Uterus (tissue), 4 donors: ENCODE measurements around the gene ZNF639. TPM values are rescaled to one million over a fixed set of nuclear protein-coding genes. Genes with fewer than 3 reads are reported as not detected.

Experiments used
- DNase-seq, 2 donors: peaks; one replicate each; pipeline ENCODE4 v3.0.0-alpha.2; 2019 to 2020
- H3K27ac ChIP-seq, 2 donors: fragments of 200-600 bp; sonication (generic); 1 replicate in 1 of 2; 2 replicates in 1 of 2; pipeline ENCODE4 v1.5.1; 2016 to 2018
- H3K27me3 ChIP-seq, 2 donors: fragments of 200-600 bp; sonication (generic); one replicate each; pipeline ENCODE4 v1.5.1; 2018 to 2019; ENCODE audit warnings: control low read depth in 1 of 2
- H3K36me3 ChIP-seq, 2 donors: fragments of 200-600 bp; sonication (generic); one replicate each; pipeline ENCODE4 v1.5.1; 2019; ENCODE audit warnings: control low read depth in 1 of 2
- H3K4me1 ChIP-seq, 2 donors: fragments of 200-600 bp; sonication (generic); one replicate each; pipeline ENCODE4 v1.5.1; 2018 to 2019; ENCODE audit warnings: control low read depth in 1 of 2
- H3K4me3 ChIP-seq, 2 donors: fragments of 200-600 bp; sonication (generic); 1 replicate in 1 of 2; 2 replicates in 1 of 2; pipeline ENCODE4 v1.5.1; 2018 to 2019; ENCODE audit warnings: mild to moderate bottlenecking in 1 of 2
- H3K9me3 ChIP-seq, 2 donors: fragments of 200-600 bp; sonication (generic); one replicate each; pipeline ENCODE4 v1.5.1; 2019; ENCODE audit warnings: control low read depth in 1 of 2
- CTCF ChIP-seq, 4 experiments: fragments of 200-600 bp in 2 of 4; fragments of 450-650 bp in 2 of 4; sonication (generic) in 2 of 4; IDR thresholded peaks; one replicate each; pipeline ENCODE4 v1.5.1; 2016 to 2019; ENCODE audit warnings: antibody characterized with exemption in 4 of 4, mild to moderate bottlenecking in 2 of 4, moderate library complexity in 1 of 4
- POLR2A ChIP-seq, 2 donors: fragments of 450-650 bp; IDR thresholded peaks; one replicate each; pipeline ENCODE4 v1.6.1; 2016; ENCODE audit warnings: antibody characterized with exemption in 2 of 2, mild to moderate bottlenecking in 1 of 2, moderate library complexity in 1 of 2
- intact Hi-C: fragments of 100-400 bp; cut with DNase I; formaldehyde crosslinking; loops from one replicate; pipeline ENCODE4 v1.15.1; 2023; ENCODE audit warnings: low total_unique reads
- total RNA-seq, 4 donors: library from RNA; depleted of rRNA in 3 of 4; stranded (reverse); fragments of >200 nt in 3 of 4; gene quantifications; one replicate each; pipeline versions ENCODE4 v1.1.0 to v1.2.4, GENCODE V29; 2014 to 2023
- donor health status: DM: yes; HTN: yes; CAD: no.

The ZNF639 gene
- total RNA-seq, 4 donors from 2014 or later: 53.0 to 92.6 (median 65.6) TPM

DNA sequence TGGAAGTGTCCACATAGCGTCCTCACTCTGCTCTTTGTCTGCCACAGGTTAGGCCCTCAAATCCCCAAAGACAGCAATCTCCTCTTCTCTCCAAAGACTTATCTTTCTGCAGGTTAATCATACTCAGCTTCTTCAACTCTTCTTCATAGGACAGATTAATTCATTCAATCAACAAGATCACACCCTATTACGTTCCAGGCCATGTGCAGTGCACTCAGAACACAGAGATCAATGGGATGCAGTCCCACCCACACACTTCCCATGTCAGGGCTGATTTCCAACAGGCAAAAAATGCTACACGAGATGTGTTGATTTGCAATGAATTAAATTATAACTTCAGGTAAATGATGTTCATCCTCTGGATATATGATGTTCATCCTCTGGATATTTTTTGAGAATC is 33.5 kb upstream of the ZNF639 start:
- H3K27ac ChIP-seq: no peak overlapping the region
- TF ChIP-seq CTCF (IDR thresholded peaks at IDR 0.05): no peak
- no peak for TF ChIP-seq POLR2A (IDR thresholded peaks at IDR 0.05)
- no peak overlapping the region for H3K4me3 ChIP-seq
- H3K9me3 ChIP-seq: no peaks in the 10 kb centered on the region
- DNase-seq: no peak
- no peaks in the 10 kb centered on the region for H3K4me1 ChIP-seq
- H3K27me3 ChIP-seq: no peaks in the 10 kb centered on the region
- intact Hi-C loops: no loop called here
- no peaks in the 10 kb centered on the region for H3K36me3 ChIP-seq

GRCh38 chr3:179292450-179292849 is 30.4 kb upstream of the ZNF639 start:
- Histone ChIP-seq H3K36me3 (no peaks in the 10 kb centered on the region), H3K27me3 (no peaks in the 10 kb centered on the region), H3K27ac (no peak overlapping the region), H3K9me3 (no peaks in the 10 kb centered on the region), H3K4me3 (no peak overlapping the region), H3K4me1 (no peaks in the 10 kb centered on the region)
- DNase-seq: no peak
- TF ChIP-seq POLR2A (IDR thresholded peaks at IDR 0.05) (no peak), CTCF (IDR thresholded peaks at IDR 0.05) (no peak)
- intact Hi-C loops: no loop called here

DNA sequence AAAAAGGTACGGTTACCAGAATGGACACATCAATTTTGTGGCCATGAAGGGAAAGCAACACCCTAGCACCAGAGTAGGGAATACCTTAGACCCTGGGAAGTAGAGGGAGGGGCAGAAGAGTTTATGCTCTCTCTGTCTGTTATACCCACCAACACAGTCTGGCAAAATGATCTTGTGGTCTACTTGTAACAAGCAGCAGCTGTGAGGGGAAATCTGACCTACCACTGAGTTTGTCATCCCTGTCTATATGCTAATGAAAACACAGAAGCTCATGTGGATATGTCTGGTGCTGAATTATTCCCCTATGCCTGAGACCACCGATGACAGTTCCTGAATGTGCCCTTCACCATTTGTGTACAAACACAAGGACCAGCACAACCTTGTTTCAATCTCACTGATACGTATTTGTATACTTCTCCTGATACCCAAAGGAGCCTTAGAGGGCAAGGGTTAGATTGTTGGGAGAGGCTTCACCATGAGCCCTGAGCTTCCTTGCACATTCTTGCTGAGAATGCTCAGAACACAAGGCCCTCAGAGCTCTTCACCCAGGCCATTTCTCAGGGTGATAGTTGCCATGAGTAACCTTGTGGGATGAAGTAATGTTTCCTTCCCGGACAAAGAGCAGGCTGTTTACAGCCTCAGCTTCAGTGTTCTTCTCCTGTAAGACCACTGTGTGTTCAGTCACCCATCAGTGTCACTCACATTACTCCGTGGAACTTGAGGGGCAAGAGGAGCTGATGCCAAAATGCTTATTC is 24.7 kb upstream of the ZNF639 start:
- H3K27ac ChIP-seq: no peak overlapping the region
- no peak overlapping the region for H3K4me3 ChIP-seq
- H3K27me3 ChIP-seq: no peaks in the 10 kb centered on the region
- no peaks in the 10 kb centered on the region for H3K4me1 ChIP-seq
- TF ChIP-seq CTCF (IDR thresholded peaks at IDR 0.05): no peak
- no peak for TF ChIP-seq POLR2A (IDR thresholded peaks at IDR 0.05)
- H3K36me3 ChIP-seq: no peaks in the 10 kb centered on the region
- no peak for DNase-seq
- H3K9me3 ChIP-seq: no peaks in the 10 kb centered on the region
- intact Hi-C loops: no loop called here

DNA sequence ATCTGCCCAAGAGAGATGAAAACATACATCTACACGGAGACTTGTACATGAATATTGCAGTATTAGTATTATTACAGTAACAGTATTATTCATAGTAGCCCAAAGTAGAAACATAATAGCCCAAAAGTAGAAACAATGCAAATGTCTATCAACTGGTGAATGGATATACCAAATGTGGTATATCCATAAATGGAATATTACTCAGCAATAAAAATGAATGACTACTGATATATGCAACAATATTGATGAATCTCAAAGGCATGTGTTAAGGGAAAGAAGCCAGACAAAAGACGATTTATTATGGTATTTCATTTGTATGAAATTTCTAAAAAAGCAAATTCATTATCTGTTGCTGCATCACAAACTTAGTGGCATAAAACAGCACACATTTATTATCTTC is 23.5 kb upstream of the ZNF639 start:
- Histone ChIP-seq H3K36me3 (no peaks in the 10 kb centered on the region), H3K27me3 (no peaks in the 10 kb centered on the region), H3K27ac (no peak overlapping the region), H3K4me3 (no peak overlapping the region), H3K9me3 (no peaks in the 10 kb centered on the region), H3K4me1 (no peaks in the 10 kb centered on the region)
- intact Hi-C loops: no loop called here
- DNase-seq: no peak
- TF ChIP-seq POLR2A (IDR thresholded peaks at IDR 0.05) (no peak), CTCF (IDR thresholded peaks at IDR 0.05) (no peak)

DNA sequence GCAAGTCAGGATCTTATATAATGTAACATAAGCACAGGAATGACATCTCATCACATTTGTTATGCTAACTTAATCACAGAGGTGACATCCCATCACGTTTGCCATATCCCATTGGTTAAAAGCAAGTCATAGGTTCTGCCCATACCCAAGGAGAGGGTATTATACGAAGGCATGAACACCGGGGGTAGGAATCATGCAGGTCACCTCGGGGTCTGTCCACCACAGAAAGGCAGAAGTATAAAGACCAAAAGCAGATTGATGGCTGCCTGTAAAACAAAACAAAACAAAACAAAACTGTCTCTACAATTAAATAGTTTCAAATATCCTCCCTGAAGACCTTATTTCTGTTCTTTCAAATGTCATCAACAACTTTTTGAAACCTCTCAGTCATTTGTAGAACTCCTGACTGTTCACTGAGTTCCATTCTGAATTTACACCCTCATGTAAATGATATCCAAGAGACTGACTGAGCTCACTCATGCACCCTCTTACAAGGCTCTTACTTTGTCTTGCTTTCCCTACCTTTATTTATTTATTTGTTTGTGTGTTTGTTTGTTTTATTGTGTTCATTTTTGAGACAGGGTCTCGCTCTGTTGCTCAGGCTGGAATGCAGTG is 22.7 kb upstream of the ZNF639 start:
- Histone ChIP-seq H3K36me3 (no peaks in the 10 kb centered on the region), H3K4me3 (no peak overlapping the region), H3K4me1 (no peaks in the 10 kb centered on the region), H3K27ac (no peak overlapping the region), H3K9me3 (no peaks in the 10 kb centered on the region), H3K27me3 (no peaks in the 10 kb centered on the region)
- intact Hi-C loops: no loop called here
- TF ChIP-seq POLR2A (IDR thresholded peaks at IDR 0.05) (no peak), CTCF (IDR thresholded peaks at IDR 0.05) (no peak)
- DNase-seq: no peak
